Liver (tissue), 3 donors: ENCODE results near the gene CFAP77.

Experiments used
- EGR1 ChIP-seq, 2 donors: IDR thresholded peaks; 2 replicates each; pipeline ENCODE4 v1.6.1; 2016 to 2018; ENCODE audit warnings: antibody characterized with exemption in 2 of 2, low read depth in 2 of 2
- HNF4A ChIP-seq, 2 donors: conservative IDR thresholded peaks; 2 replicates each; pipeline ENCODE4 v1.6.1; 2016; ENCODE audit warnings: antibody characterized with exemption in 2 of 2, mild to moderate bottlenecking in 2 of 2
- SP1 ChIP-seq: IDR thresholded peaks from 2 replicates; pipeline ENCODE4 v1.6.1; 2018; ENCODE audit warnings: antibody characterized with exemption, mild to moderate bottlenecking
- TF ChIP-seq, protein P1 (sequence below): fragments of 150-350 bp; IDR thresholded peaks from 2 replicates; pipeline ENCODE4 v1.5.1; 2017; ENCODE audit warnings: improper control_type of control experiment, low read depth, low read length; ENCODE audit not compliant: missing input control
- TF ChIP-seq, protein P2 (sequence below): IDR thresholded peaks from 2 replicates; pipeline ENCODE4 v1.6.1; 2016; ENCODE audit warnings: antibody characterized with exemption
- donor health status: healthy.
- donor health status: healthy.

DNA sequence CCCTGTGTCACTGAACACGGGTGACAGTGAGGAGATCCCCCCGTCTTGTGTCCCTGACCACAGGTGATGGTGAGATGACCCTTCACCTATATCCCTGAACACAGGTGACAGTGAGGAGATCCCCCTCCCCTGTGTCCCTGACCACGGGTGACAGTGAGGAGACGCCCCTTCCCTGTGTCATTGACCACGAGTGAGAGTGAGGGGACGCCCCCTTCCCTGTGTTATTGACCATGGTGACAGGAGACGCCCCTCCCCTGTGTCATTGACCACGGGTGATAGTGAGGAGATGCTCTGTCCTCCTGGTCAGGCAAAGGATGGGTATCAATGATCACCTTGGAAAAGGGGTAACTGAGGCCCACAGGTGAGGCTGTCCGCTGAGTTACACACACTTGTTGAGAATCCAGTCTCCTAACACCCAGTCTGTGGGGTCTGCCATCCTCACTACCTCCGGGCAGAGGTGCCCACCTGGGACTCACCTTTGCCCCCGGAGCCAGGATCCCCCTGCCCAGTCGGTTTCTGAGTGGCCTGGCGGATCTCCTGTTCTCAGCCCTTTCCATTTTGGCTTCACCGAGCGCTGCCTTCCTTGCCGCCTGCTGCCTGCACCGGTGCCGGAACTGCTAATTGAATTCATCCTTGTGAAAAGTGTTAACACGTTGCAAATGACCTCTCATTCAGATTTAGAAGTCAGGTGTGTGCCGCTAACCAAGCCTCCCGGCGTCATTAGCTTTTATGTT, 104.2 kb downstream of the CFAP77 start:
- no peak for TF ChIP-seq HNF4A (conservative IDR thresholded peaks at IDR 0.05)
- TF ChIP-seq, protein P1, sequence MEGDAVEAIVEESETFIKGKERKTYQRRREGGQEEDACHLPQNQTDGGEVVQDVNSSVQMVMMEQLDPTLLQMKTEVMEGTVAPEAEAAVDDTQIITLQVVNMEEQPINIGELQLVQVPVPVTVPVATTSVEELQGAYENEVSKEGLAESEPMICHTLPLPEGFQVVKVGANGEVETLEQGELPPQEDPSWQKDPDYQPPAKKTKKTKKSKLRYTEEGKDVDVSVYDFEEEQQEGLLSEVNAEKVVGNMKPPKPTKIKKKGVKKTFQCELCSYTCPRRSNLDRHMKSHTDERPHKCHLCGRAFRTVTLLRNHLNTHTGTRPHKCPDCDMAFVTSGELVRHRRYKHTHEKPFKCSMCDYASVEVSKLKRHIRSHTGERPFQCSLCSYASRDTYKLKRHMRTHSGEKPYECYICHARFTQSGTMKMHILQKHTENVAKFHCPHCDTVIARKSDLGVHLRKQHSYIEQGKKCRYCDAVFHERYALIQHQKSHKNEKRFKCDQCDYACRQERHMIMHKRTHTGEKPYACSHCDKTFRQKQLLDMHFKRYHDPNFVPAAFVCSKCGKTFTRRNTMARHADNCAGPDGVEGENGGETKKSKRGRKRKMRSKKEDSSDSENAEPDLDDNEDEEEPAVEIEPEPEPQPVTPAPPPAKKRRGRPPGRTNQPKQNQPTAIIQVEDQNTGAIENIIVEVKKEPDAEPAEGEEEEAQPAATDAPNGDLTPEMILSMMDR, result no peak
- TF ChIP-seq, protein P2, sequence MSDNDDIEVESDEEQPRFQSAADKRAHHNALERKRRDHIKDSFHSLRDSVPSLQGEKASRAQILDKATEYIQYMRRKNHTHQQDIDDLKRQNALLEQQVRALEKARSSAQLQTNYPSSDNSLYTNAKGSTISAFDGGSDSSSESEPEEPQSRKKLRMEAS, result no peak
- TF ChIP-seq EGR1 (IDR thresholded peaks at IDR 0.05; ENCODE audit: low read depth in 2 of 2), result no peak
- no peak for TF ChIP-seq SP1
